Calu3 (cell line): ENCODE measurements around the gene AP1G1. TPM values are rescaled to one million over a fixed set of nuclear protein-coding genes. Genes with fewer than 3 reads are reported as not detected.

Source experiments
- BruUV-seq: library from RNA; stranded (reverse); fragments of 400-500 nt; replicated peaks from 2 replicates; lab custom pipeline; 2021; lab: Mats Ljungman, UMichigan
- CTCF ChIA-PET: fragments of 300-600 bp; sonication (Branson Sonifier 250); formaldehyde crosslinking; loops from one replicate; lab custom pipeline; 2022; ENCODE audit warnings: antibody characterized with exemption; lab: Charles Lee
- DNase-seq: peaks from one replicate; pipeline ENCODE4 v3.0.0; 2022
- H3K27ac Mint-ChIP-seq: one replicate; pipeline ENCODE4 v1.8.0; 2022; ENCODE audit warnings: mixed read lengths; ENCODE audit not compliant: unreplicated experiment
- H3K27me3 Mint-ChIP-seq: one replicate; pipeline ENCODE4 v1.8.0; 2022; ENCODE audit warnings: mixed read lengths; ENCODE audit not compliant: unreplicated experiment
- H3K36me3 Mint-ChIP-seq: one replicate; pipeline ENCODE4 v1.8.0; 2022; ENCODE audit warnings: mild to moderate bottlenecking, moderate library complexity, mixed read lengths; ENCODE audit not compliant: insufficient read depth, unreplicated experiment
- H3K4me1 Mint-ChIP-seq: one replicate; pipeline ENCODE4 v1.8.0; 2022; ENCODE audit warnings: mild to moderate bottlenecking, low read depth, mixed read lengths; ENCODE audit not compliant: unreplicated experiment
- H3K4me3 Mint-ChIP-seq: one replicate; pipeline ENCODE4 v1.8.0; 2022; ENCODE audit warnings: mild to moderate bottlenecking, low read depth, moderate library complexity, mixed read lengths; ENCODE audit not compliant: unreplicated experiment
- H3K9me3 Mint-ChIP-seq: one replicate; pipeline ENCODE4 v1.8.0; 2022; ENCODE audit warnings: low read depth, mixed read lengths; ENCODE audit not compliant: unreplicated experiment
- intact Hi-C: fragments of 100-400 bp; cut with micrococcal nuclease; formaldehyde crosslinking; loops from one replicate; pipeline ENCODE4 v1.10.0; 2022; ENCODE audit not compliant: unreplicated experiment
- total RNA-seq: library from RNA; stranded (reverse); gene quantifications from 2 replicates; pipeline ENCODE4 v1.2.3, GENCODE V29; 2022
- TF ChIP-seq, protein P1 (sequence below): fragments of 200-600 bp; IDR thresholded peaks from one replicate; pipeline ENCODE4 v1.8.0; 2022; ENCODE audit warnings: antibody characterized with exemption; ENCODE audit not compliant: unreplicated experiment

Gene AP1G1
- total RNA-seq, 1 experiment from 2014 or later = 144 TPM

DNA sequence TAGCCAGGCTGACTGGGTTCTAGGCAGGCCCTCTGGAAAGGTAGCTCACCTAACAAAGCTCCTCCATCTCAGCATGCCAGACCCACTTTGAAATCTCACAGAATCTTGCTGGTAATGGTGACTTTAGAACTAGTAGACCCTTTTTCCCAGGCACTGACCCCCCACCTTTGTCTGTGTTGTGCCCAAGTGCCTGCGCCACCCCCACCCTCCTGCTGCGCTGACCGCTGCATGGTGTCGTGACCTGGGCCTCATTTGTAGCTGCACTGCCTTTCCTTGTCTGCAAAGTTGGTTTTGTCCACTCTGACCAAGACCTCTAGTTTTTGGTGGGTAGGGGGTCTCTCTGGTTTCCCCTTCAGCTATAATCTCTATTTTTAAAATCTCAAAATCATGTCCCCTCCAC is 43.9 kb upstream of the AP1G1 start:
- no peak overlapping the region for H3K27ac Mint-ChIP-seq
- H3K27me3 Mint-ChIP-seq = no peaks in the 10 kb centered on the region
- CTCF ChIA-PET = no interaction called here
- intact Hi-C loops = no loop called here
- no peaks in the 10 kb centered on the region for H3K9me3 Mint-ChIP-seq
- H3K36me3 Mint-ChIP-seq = peaks cover 45% of the 10 kb centered on the region
- BruUV-seq = no TSS peak
- H3K4me1 Mint-ChIP-seq = peaks cover 25% of the 10 kb centered on the region
- no peak for DNase-seq
- H3K4me3 Mint-ChIP-seq = no peak overlapping the region
- TF ChIP-seq, protein P1, sequence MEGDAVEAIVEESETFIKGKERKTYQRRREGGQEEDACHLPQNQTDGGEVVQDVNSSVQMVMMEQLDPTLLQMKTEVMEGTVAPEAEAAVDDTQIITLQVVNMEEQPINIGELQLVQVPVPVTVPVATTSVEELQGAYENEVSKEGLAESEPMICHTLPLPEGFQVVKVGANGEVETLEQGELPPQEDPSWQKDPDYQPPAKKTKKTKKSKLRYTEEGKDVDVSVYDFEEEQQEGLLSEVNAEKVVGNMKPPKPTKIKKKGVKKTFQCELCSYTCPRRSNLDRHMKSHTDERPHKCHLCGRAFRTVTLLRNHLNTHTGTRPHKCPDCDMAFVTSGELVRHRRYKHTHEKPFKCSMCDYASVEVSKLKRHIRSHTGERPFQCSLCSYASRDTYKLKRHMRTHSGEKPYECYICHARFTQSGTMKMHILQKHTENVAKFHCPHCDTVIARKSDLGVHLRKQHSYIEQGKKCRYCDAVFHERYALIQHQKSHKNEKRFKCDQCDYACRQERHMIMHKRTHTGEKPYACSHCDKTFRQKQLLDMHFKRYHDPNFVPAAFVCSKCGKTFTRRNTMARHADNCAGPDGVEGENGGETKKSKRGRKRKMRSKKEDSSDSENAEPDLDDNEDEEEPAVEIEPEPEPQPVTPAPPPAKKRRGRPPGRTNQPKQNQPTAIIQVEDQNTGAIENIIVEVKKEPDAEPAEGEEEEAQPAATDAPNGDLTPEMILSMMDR = no peak

DNA sequence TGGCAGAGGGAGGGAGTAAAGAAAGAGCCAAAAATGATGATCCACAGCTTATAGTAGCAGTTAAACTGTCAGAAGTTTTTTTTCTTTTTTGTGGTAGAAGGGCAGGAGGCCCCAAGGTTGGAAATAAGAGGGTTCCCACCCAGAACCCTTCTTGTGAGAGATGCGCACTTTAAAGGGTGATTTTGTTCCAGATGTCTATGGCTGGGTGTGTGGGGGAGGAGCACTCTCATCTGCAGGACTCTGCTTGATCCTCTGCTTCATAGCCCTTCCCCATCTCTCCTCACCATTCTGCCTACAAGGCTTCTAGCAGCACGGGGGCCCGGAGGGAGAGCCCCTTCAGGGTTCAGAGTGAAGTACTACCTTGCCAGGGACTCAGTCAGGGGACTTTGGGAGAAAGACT is 43.5 kb upstream of the AP1G1 start:
- CTCF ChIA-PET = no interaction called here
- TF ChIP-seq, protein P1 = no peak
- DNase-seq = no peak
- H3K9me3 Mint-ChIP-seq = no peaks in the 10 kb centered on the region
- no TSS peak for BruUV-seq
- no peaks in the 10 kb centered on the region for H3K27me3 Mint-ChIP-seq
- H3K4me3 Mint-ChIP-seq = no peak overlapping the region
- H3K4me1 Mint-ChIP-seq = peaks cover 25% of the 10 kb centered on the region
- intact Hi-C loops = no loop called here
- H3K27ac Mint-ChIP-seq = no peak overlapping the region
- peaks cover 45% of the 10 kb centered on the region for H3K36me3 Mint-ChIP-seq

DNA sequence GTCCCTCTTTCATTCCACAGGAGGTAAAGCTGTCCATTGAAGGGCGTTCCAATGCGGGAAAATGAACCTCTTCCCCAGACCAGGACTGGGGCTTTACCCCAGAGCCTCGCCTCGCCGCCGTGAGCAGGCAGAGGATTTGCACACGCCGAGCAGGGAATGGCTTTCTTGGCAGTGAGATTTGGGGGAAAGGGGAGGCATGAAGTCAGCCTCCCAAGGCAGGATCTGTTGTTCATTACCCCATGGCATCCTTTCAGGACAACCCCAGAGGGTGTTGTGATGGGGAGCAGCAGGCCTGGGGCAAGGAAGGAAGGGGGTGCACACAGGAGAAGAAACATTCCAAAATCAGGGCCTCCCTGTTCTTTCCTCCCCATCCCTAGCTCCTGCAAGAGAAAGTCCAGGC is 43.1 kb upstream of the AP1G1 start:
- Mint-ChIP-seq H3K4me3 (no peak overlapping the region), H3K36me3 (peaks cover 49% of the 10 kb centered on the region), H3K27me3 (no peaks in the 10 kb centered on the region), H3K9me3 (no peaks in the 10 kb centered on the region), H3K27ac (no peak overlapping the region), H3K4me1 (peaks cover 25% of the 10 kb centered on the region)
- no peak for DNase-seq
- intact Hi-C loops = no loop called here
- no TSS peak for BruUV-seq
- TF ChIP-seq, protein P1 = no peak
- CTCF ChIA-PET = no interaction called here

DNA sequence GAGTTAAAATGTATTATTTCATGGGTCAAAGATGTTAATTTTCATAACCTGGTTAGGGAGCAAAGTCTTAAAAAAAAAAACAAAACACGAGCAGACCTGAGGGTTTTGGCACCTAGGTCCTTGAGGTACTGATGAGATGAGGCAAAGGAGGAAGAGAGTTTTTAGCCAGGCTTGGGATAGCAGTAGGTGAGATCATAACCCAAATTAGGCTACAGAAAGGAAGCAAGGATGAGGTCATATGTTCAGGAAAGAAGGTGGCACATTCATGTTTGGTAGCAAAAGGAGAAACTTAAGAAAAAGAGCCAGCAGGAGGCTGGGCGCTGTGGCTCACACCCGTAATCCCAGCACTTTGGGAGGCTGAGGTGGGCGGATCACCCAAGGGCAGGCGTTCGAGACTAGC is 40.0 kb upstream of the AP1G1 start:
- no peak for DNase-seq
- peaks cover 27% of the 10 kb centered on the region for H3K4me1 Mint-ChIP-seq
- peaks cover 66% of the 10 kb centered on the region for H3K36me3 Mint-ChIP-seq
- intact Hi-C loops = no loop called here
- no TSS peak for BruUV-seq
- no peak overlapping the region for H3K4me3 Mint-ChIP-seq
- no peak overlapping the region for H3K27ac Mint-ChIP-seq
- CTCF ChIA-PET = no interaction called here
- H3K27me3 Mint-ChIP-seq = no peaks in the 10 kb centered on the region
- no peaks in the 10 kb centered on the region for H3K9me3 Mint-ChIP-seq
- TF ChIP-seq, protein P1 = no peak
